Gastroesophageal sphincter (tissue), 4 donors: ENCODE data around the gene DHRS12. TPM values are rescaled to one million over a fixed set of nuclear protein-coding genes. Genes with fewer than 3 reads are reported as not detected.

ENCODE experiments used
- ATAC-seq: fragments of 150-250 bp; one replicate; pipeline ENCODE4 v1.9.1; 2016; ENCODE audit warnings: mild to moderate bottlenecking, moderate library complexity
- H3K27ac ChIP-seq, 4 donors: fragments of 200-600 bp; sonication (generic) in 3 of 4; 1 replicate in 3 of 4; 2 replicates in 1 of 4; pipeline ENCODE4 v1.5.1; 2016 to 2019
- H3K27me3 ChIP-seq: fragments of 200-600 bp; sonication (generic); one replicate; pipeline ENCODE4 v1.5.1; 2019
- H3K36me3 ChIP-seq, 2 donors: fragments of 200-600 bp; sonication (generic); one replicate each; pipeline ENCODE4 v1.5.1; 2019; ENCODE audit warnings: control low read depth in 1 of 2
- H3K4me1 ChIP-seq, 3 donors: fragments of 200-600 bp; sonication (generic); 1 replicate in 2 of 3; 2 replicates in 1 of 3; pipeline ENCODE4 v1.5.1; 2016 to 2019; ENCODE audit warnings: control low read depth in 2 of 3
- H3K4me3 ChIP-seq, 2 donors: fragments of 200-600 bp; sonication (generic); one replicate each; pipeline ENCODE4 v1.5.1; 2019; ENCODE audit warnings: mild to moderate bottlenecking in 1 of 2, moderate library complexity in 1 of 2
- H3K9me3 ChIP-seq, 3 donors: fragments of 200-600 bp; sonication (generic); one replicate each; pipeline ENCODE4 v1.5.1; 2017 to 2019; ENCODE audit warnings: control low read depth in 2 of 3
- CTCF ChIP-seq, 4 experiments: fragments of 200-600 bp in 2 of 4; fragments of 450-650 bp in 2 of 4; sonication (generic) in 1 of 4; IDR thresholded peaks; one replicate each; pipeline ENCODE4 v1.5.1; 2017 to 2019; ENCODE audit warnings: antibody characterized with exemption in 4 of 4, mild to moderate bottlenecking in 2 of 4, moderate library complexity in 2 of 4
- EP300 ChIP-seq: sonication (generic); formaldehyde crosslinking; IDR thresholded peaks from one replicate; pipeline ENCODE4 v1.6.1; 2017; ENCODE audit warnings: antibody characterized with exemption, mild to moderate bottlenecking
- POLR2A ChIP-seq, 2 donors: fragments of 450-650 bp; IDR thresholded peaks; one replicate each; pipeline ENCODE4 v1.6.1; 2017; ENCODE audit warnings: antibody characterized with exemption in 2 of 2, mild to moderate bottlenecking in 2 of 2, moderate library complexity in 1 of 2
- POLR2AphosphoS5 ChIP-seq: sonication (generic); formaldehyde crosslinking; IDR thresholded peaks from one replicate; pipeline ENCODE4 v1.6.1; 2017; ENCODE audit warnings: antibody characterized with exemption
- WGBS, 2 donors: methylation state at CpG; one replicate each; pipeline ENCODE4 v1.1.5; 2018; ENCODE audit warnings: low coverage in 1 of 2; 5-methylcytosine and 5-hydroxymethylcytosine counted together
- total RNA-seq, 4 donors: library from RNA; depleted of rRNA; stranded (reverse); fragments of >200 nt; gene quantifications; one replicate each; pipeline ENCODE4 v1.1.0, GENCODE V29; 2016

DHRS12 gene
- total RNA-seq, 4 donors from 2014 or later: 9.2 to 23.3 (median 19.2) TPM

- H3K9me3 ChIP-seq: no peaks in the 10 kb centered on the region
- TF ChIP-seq CTCF (IDR thresholded peaks at IDR 0.05) (no peak), POLR2A (IDR thresholded peaks at IDR 0.05) (no peak), EP300 (no peak), POLR2AphosphoS5 (no peak)
- H3K36me3 ChIP-seq: peaks cover 0 to 19% of the 10 kb centered on the region in 2 donors
- 87 to 100% methylated on average over 1 to 3 of the region's 3 CpGs for WGBS, 2 donors
- H3K4me3 ChIP-seq: no peak overlapping the region
- ATAC-seq: no peak
- H3K27me3 ChIP-seq: no peaks in the 10 kb centered on the region
- H3K27ac ChIP-seq: no peak overlapping the region
- H3K4me1 ChIP-seq: peaks cover 0 to 43% (median 0%) of the 10 kb centered on the region in 3 donors
These were observed 66.4 kb downstream of the DHRS12 start for GRCh38 chr13:51737609-51738008.

- Histone ChIP-seq H3K4me3 (no peak overlapping the region), H3K27me3 (no peaks in the 10 kb centered on the region), H3K4me1 (peaks cover 0 to 43% (median 16%) of the 10 kb centered on the region in 3 donors), H3K36me3 (peaks cover 0 to 5% of the 10 kb centered on the region in 2 donors), H3K9me3 (no peaks in the 10 kb centered on the region), H3K27ac (no peak overlapping the region)
- ATAC-seq: no peak
- TF ChIP-seq EP300: no peak
- no peak for TF ChIP-seq POLR2AphosphoS5
- no peak for TF ChIP-seq POLR2A (IDR thresholded peaks at IDR 0.05)
- TF ChIP-seq CTCF (IDR thresholded peaks at IDR 0.05): no peak
- 100% methylated on average over 1 of the region's 2 CpGs for WGBS, 2 donors
These were observed 69.2 kb downstream of the DHRS12 start for GRCh38 chr13:51734786-51735185.

- Histone ChIP-seq H3K27ac (no peak overlapping the region), H3K4me3 (no peak overlapping the region), H3K36me3 (no peaks in the 10 kb centered on the region), H3K27me3 (no peaks in the 10 kb centered on the region), H3K4me1 (peaks cover 0 to 45% (median 16%) of the 10 kb centered on the region in 3 donors), H3K9me3 (no peaks in the 10 kb centered on the region)
- WGBS, 2 donors: 85 to 86% methylated on average over 3 of the region's 3 CpGs
- TF ChIP-seq CTCF (IDR thresholded peaks at IDR 0.05): no peak
- TF ChIP-seq POLR2A (IDR thresholded peaks at IDR 0.05): no peak
- TF ChIP-seq POLR2AphosphoS5: no peak
- TF ChIP-seq EP300: no peak
- ATAC-seq: peak; percentile 63
These were observed 70.3 kb downstream of the DHRS12 start for GRCh38 chr13:51733374-51734298.

GRCh38 chr13:51731759-51732158, 72.2 kb downstream of the DHRS12 start:
- ATAC-seq: peak; percentile 29
- Histone ChIP-seq H3K9me3 (no peaks in the 10 kb centered on the region), H3K36me3 (no peaks in the 10 kb centered on the region), H3K4me1 (peaks cover 0 to 43% (median 16%) of the 10 kb centered on the region in 3 donors), H3K27me3 (no peaks in the 10 kb centered on the region), H3K4me3 (no peak overlapping the region), H3K27ac (peak overlapping the region in 2 of 4 donors; percentile 76 to 78)
- TF ChIP-seq CTCF (IDR thresholded peaks at IDR 0.05): peak in 3 of 4 experiments; percentile 38 to 52 (median 44)
- peak; percentile 61 for TF ChIP-seq POLR2AphosphoS5
- TF ChIP-seq EP300: no peak
- WGBS, 2 donors: 35 to 39% methylated on average over 3 to 4 of the region's 4 CpGs

- no peak for ATAC-seq
- H3K9me3 ChIP-seq: no peaks in the 10 kb centered on the region
- 90 to 100% methylated on average over 1 of the region's 1 CpG for WGBS, 2 donors
- H3K36me3 ChIP-seq: peaks cover 0 to 3% of the 10 kb centered on the region in 2 donors
- TF ChIP-seq POLR2AphosphoS5 (no peak), CTCF (IDR thresholded peaks at IDR 0.05) (no peak), EP300 (no peak), POLR2A (IDR thresholded peaks at IDR 0.05) (no peak)
- no peaks in the 10 kb centered on the region for H3K27me3 ChIP-seq
- H3K4me3 ChIP-seq: no peak overlapping the region
- H3K4me1 ChIP-seq: peaks cover 0 to 43% (median 16%) of the 10 kb centered on the region in 3 donors
- peak overlapping the region; percentile 7 to 78 (median 66) for H3K27ac ChIP-seq
These were observed 73.0 kb downstream of the DHRS12 start for GRCh38 chr13:51730927-51731326.
